Measurements from ENCODE around the gene MARK1. TPM values are rescaled to one million over a fixed set of nuclear protein-coding genes. Genes with fewer than 3 reads are reported as not detected.

MARK1 gene
- total and polyA plus RNA-seq, 4 donors = 1.3 to 6.5 (median 3.1) TPM

DNA sequence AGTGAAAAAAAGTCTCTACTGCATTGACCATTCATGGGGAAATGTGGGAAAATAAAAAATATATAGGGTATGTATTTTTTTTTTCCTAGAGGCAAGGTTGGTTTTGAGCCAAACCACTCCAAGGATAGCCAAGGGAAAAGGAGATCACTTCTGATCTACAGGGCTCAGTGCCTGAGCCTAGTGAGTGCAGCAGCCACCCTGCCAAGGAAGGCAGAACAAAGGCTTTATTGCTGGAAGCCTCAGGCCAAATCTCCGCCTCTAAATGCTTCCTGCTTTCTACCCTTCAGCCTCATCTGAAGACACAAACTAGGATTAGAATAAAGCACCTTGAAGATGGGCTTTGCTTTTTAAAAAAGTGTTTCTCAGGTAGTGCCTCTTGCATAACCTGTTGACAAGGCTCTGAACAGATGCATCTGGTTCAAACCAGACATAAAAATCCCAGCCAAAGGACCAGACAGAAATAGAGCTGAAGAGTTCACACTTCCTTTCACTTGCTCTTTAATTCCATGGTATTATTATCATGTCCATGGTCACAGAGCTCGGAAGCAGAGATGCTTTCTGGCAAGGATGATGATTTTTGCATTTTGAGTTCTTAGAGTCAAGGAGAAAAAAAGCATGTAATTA, 172.7 kb downstream of the MARK1 start:
- ATAC-seq (ENCODE audit: insufficient read depth, low FRiP score) (no peak), DNase-seq (peak; percentile 37 to 66 (median 57))
- Histone ChIP-seq H3K9ac (ENCODE audit: insufficient read depth in 1 of 2, low read length in 2 of 2) (peak overlapping the region in 1 of 2 donors; percentile 7), H3K27ac (ENCODE audit: low read depth in 1 of 2, low read length in 1 of 2) (no peak overlapping the region), H3K36me3 (ENCODE audit: control insufficient read depth in 4 of 4, insufficient read depth in 4 of 4, low read length in 4 of 4) (peaks cover 0 to 4% (median 1%) of the 10 kb centered on the region in 4 donors), H3K4me1 (ENCODE audit: control insufficient read depth in 5 of 5, insufficient read depth in 5 of 5, low read length in 5 of 5) (peaks cover 0 to 9% (median 4%) of the 10 kb centered on the region in 5 donors), H3K27me3 (ENCODE audit: control insufficient read depth in 3 of 3, insufficient read depth in 3 of 3, low read length in 2 of 3) (no peaks in the 10 kb centered on the region), H3K9me3 (ENCODE audit: control insufficient read depth in 4 of 4, insufficient read depth in 3 of 4, low read length in 3 of 4) (no peaks in the 10 kb centered on the region), H3K4me3 (no peak overlapping the region)
- TF ChIP-seq CTCF (IDR thresholded peaks at IDR 0.05; ENCODE audit: control extremely low read depth, extremely low read depth) = no peak
- 59 to 60% methylated on average over 2 of the region's 2 CpGs for WGBS, 2 donors

DNA sequence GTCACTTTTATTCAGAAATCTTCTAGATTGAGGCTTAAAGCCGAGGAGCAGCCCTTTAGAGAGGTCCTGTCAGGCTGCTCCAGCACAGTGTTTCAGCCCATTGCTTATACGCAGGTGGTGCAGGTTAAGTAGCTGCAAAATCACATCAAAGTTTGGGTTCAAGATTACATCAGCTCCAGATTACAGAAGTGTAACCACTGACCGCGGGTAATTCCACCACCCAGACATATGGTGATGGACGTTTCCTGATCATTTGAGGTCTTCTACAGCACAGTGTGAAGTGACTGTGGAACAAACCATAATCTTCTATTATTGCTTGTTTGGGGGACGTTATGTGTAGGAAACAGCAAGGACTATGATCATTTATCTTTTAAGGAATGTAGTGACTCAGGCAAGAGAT, 174.0 kb downstream of the MARK1 start:
- ATAC-seq (ENCODE audit: insufficient read depth, low FRiP score) = no peak
- H3K9me3 ChIP-seq (ENCODE audit: control insufficient read depth in 4 of 4, insufficient read depth in 3 of 4, low read length in 3 of 4) = no peaks in the 10 kb centered on the region
- H3K36me3 ChIP-seq (ENCODE audit: control insufficient read depth in 4 of 4, insufficient read depth in 4 of 4, low read length in 4 of 4) = peaks cover 0 to 2% (median under 1%) of the 10 kb centered on the region in 4 donors
- no peak overlapping the region for H3K4me3 ChIP-seq
- H3K27me3 ChIP-seq (ENCODE audit: control insufficient read depth in 3 of 3, insufficient read depth in 3 of 3, low read length in 2 of 3) = no peaks in the 10 kb centered on the region
- H3K27ac ChIP-seq (ENCODE audit: low read depth in 1 of 2, low read length in 1 of 2) = no peak overlapping the region
- H3K4me1 ChIP-seq (ENCODE audit: control insufficient read depth in 5 of 5, insufficient read depth in 5 of 5, low read length in 5 of 5) = peaks cover 0 to 9% (median 4%) of the 10 kb centered on the region in 5 donors
- H3K9ac ChIP-seq (ENCODE audit: insufficient read depth in 1 of 2, low read length in 2 of 2) = no peak overlapping the region
- DNase-seq = no peak
- no peak for TF ChIP-seq CTCF (IDR thresholded peaks at IDR 0.05; ENCODE audit: control extremely low read depth, extremely low read depth)
- WGBS, 2 donors = 39 to 58% methylated on average over 6 of the region's 6 CpGs

DNA sequence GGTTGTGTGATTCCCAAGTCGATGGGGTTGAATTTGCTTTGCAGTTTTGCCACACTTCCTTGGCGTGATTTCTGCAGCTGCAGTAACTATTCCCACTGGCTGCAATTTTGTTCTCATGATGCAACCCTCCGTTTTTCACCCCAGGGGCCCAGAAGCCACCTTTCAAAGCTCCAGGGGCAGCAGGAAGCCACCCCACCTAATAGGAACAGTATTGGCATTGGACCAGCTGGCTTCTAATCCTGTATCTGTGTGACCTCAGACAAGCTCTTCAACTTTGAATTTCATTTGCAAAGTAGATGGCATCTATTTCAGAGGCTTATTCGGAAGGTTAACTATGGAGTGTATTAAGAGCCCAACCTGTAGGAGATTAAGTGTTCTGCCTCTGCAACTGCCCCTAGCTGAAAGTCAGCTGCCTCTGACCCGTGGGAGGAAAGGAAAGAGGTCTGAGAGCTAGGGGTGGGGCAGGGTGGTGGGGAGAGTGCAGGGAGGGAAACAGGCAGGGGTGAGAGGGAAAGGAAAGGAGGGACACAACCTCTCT, 174.9 kb downstream of the MARK1 start:
- Histone ChIP-seq H3K27ac (ENCODE audit: low read depth in 1 of 2, low read length in 1 of 2) (no peak overlapping the region), H3K36me3 (ENCODE audit: control insufficient read depth in 4 of 4, insufficient read depth in 4 of 4, low read length in 4 of 4) (peaks cover 0 to under 1% (median 0%) of the 10 kb centered on the region in 4 donors), H3K4me1 (ENCODE audit: control insufficient read depth in 5 of 5, insufficient read depth in 5 of 5, low read length in 5 of 5) (peaks cover 0 to 9% (median 4%) of the 10 kb centered on the region in 5 donors), H3K4me3 (no peak overlapping the region), H3K9ac (ENCODE audit: insufficient read depth in 1 of 2, low read length in 2 of 2) (no peak overlapping the region), H3K9me3 (ENCODE audit: control insufficient read depth in 4 of 4, insufficient read depth in 3 of 4, low read length in 3 of 4) (no peaks in the 10 kb centered on the region), H3K27me3 (ENCODE audit: control insufficient read depth in 3 of 3, insufficient read depth in 3 of 3, low read length in 2 of 3) (no peaks in the 10 kb centered on the region)
- DNase-seq = no peak
- no peak for TF ChIP-seq CTCF (IDR thresholded peaks at IDR 0.05; ENCODE audit: control extremely low read depth, extremely low read depth)
- no peak for ATAC-seq (ENCODE audit: insufficient read depth, low FRiP score)
- 30 to 46% methylated on average over 5 of the region's 5 CpGs for WGBS, 2 donors

All from lung (tissue), 12 donors.